GM10266 (cell line): Measurements from ENCODE around the gene ARL14EPL.
"Not testable (repeated sequence)": the region's sequence is repeated elsewhere in the genome, so short reads cannot be mapped to it uniquely, and the experiment has no call there.

Source experiments
- DNase-seq: peaks from one replicate; pipeline ENCODE4 v3.0.0; 2012; ENCODE audit errors: extremely low spot score
- TF ChIP-seq, protein P1 (sequence below): IDR thresholded peaks from 2 replicates; pipeline ENCODE4 v1.5.1; 2012; ENCODE audit warnings: mild to moderate bottlenecking, low read depth; ENCODE audit not compliant: control insufficient read depth, insufficient read depth; ENCODE audit errors: missing control alignments

The ARL14EPL gene

DNA sequence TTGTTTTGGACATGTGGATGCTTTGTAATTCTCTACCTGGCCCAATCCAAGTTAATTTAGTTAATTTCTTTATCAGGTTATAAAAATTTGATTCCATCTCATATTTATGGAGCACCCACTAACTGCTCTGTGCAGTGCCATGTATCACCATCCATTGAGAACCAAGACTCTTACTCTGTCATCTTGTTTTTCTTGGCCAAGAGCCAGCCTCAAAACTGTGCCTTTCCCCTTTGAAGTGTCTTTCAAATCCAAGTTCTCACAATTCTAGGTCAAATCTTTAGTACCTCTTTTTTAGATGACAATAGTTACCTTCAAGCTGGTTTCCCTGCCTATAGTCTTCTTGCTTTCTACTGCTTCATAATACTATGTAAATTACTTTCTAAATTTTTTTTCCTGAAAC lies 55.8 kb downstream of the ARL14EPL start:
- TF ChIP-seq, protein P1, sequence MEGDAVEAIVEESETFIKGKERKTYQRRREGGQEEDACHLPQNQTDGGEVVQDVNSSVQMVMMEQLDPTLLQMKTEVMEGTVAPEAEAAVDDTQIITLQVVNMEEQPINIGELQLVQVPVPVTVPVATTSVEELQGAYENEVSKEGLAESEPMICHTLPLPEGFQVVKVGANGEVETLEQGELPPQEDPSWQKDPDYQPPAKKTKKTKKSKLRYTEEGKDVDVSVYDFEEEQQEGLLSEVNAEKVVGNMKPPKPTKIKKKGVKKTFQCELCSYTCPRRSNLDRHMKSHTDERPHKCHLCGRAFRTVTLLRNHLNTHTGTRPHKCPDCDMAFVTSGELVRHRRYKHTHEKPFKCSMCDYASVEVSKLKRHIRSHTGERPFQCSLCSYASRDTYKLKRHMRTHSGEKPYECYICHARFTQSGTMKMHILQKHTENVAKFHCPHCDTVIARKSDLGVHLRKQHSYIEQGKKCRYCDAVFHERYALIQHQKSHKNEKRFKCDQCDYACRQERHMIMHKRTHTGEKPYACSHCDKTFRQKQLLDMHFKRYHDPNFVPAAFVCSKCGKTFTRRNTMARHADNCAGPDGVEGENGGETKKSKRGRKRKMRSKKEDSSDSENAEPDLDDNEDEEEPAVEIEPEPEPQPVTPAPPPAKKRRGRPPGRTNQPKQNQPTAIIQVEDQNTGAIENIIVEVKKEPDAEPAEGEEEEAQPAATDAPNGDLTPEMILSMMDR: no peak

DNA sequence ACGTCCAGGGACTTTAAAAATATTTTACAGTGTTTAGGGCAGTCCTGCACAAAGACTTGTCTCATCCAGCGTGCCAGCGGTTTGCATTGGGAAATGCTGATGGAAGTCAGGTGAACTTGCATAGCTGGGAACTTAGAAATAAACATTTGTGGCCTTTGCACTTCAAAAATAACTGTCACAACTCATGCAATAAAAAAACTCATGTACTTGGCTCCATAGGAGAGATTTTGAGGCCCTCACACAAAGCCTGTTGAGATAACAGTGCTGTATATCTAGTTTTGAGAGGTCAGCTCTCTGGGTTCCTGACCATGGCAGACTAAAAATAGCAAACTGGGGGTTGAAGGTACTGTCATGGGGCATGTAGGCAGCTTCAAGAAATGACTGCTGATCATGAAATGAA lies 58.0 kb downstream of the ARL14EPL start:
- TF ChIP-seq, protein P1: no peak
- DNase-seq: no peak

More for the DNA sequence above, 55.8 kb downstream of the ARL14EPL start:
- DNase-seq: no peak

DNA sequence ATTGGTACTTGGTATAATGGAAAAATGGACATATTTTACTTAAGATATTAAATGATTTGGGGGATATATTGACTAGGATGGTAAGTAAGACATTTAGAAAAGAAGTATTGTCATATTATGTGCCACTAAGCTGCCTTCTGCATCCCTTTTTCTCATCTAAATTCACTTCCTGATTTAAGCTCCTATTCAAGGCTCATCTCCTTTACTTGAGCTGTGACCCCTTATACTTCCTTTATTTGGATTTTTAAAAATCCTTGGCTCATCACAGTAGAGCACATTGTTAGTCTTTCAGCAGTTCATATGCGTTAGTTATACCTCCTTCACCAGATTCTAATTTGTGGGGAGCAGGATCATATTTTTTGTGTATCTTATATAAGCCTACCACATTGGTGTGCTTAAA lies 59.1 kb downstream of the ARL14EPL start:
- TF ChIP-seq, protein P1: no peak

DNA sequence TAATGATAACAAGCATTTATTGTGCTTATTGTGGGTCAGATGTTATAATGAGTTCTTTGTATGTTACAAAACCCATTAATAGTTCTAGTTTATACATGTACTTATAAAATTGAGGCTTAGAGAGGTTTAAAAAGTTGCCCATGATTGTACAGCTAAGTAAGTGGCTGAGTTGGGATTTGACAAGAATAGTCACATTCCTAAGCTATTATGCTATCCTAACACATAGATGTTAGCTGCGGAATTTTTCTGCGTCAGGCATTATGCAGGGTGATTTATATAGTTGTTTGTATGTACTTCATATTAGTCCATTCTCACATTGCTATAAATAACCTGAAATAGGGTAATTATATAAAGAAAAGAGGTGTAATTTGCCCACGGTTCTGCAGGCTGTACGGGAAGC lies 65.0 kb downstream of the ARL14EPL start:
- TF ChIP-seq, protein P1: no peak
- DNase-seq: no peak

More for the DNA sequence above, 59.1 kb downstream of the ARL14EPL start:
- DNase-seq: no peak

DNA sequence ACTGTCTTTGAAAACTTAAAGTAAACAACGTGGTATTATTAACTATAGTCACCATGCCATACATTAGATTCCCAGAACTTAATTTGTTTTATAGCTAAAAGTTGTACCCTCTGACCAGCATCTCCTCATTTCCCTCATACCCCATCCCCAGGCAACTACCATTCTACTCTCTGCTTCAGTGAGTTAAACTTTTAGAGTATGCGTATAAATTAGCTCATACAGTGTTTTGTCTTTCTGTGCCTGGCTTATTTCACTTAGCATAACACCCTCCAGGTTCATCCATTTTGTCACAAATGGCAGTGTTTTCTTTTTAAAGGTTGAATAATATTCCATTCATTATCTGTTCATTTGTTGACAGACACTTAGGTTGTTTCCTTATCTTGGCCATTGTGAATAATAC lies 66.7 kb downstream of the ARL14EPL start:
- no peak for DNase-seq

DNA sequence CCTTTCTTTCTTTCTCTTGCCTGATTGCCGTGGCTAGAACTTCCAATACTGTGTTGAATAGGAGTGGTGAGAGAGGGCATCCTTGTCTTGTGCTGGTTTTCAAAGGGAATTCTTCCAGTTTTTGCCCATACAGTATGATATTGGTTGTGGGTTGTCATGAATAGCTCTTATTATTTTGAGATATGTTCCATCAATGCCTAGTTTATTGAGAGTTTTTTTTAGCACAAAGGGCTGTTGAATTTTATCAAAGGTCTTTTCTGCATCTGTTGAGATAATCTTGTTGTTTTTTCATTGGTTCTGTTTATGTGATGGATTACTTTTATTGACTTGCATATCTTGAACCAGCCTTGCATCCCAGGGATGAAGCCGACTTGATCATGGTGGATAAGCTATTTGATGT lies 72.7 kb downstream of the ARL14EPL start:
- not testable (repeated sequence) for DNase-seq

More for the DNA sequence above, 66.7 kb downstream of the ARL14EPL start:
- TF ChIP-seq, protein P1: no peak
